GM12874 (cell line): Measurements from ENCODE around the gene TRPV5.

ENCODE experiments used
- TF ChIP-seq, protein P1 (sequence below): IDR thresholded peaks from 2 replicates; pipeline ENCODE4 v1.5.1; 2011; ENCODE audit warnings: low read depth, mild to moderate bottlenecking, control low read depth, low read length, moderate library complexity; ENCODE audit not compliant: insufficient read depth

TRPV5 gene

DNA sequence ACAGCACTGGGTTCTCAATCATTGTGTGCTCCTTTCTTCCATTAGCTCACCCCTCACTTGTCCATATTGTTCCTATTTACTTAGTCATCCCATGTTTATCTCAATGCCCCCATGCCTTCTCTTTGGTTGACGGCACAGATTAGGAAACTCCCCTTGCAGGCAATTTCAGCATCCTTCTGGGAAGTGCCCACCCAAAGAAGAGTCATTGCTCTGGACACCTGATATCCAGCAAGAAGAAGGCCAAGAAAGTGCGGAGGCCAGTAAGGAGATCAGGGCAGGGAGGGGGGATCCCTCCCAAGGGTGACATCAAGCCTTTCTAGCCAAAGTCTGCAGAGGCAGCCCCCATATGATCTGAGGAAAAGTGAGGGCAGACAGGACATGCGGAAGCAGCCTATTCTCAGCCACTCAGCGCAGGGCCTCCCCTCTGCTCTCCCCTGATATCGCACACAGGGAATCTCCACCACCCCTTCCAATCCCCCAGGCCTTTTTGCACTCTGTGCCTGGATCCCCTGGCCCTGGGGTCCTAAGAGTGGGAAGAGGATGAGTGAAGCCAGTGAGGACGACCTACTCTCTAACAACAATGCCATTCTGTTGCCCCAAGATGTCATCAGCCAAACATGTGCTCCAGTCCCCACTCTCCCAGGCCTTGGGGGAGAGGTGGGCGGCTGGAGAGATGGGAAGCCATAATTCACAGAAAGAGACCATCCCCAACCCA, 49.8 kb downstream of the TRPV5 start:
- TF ChIP-seq, protein P1, sequence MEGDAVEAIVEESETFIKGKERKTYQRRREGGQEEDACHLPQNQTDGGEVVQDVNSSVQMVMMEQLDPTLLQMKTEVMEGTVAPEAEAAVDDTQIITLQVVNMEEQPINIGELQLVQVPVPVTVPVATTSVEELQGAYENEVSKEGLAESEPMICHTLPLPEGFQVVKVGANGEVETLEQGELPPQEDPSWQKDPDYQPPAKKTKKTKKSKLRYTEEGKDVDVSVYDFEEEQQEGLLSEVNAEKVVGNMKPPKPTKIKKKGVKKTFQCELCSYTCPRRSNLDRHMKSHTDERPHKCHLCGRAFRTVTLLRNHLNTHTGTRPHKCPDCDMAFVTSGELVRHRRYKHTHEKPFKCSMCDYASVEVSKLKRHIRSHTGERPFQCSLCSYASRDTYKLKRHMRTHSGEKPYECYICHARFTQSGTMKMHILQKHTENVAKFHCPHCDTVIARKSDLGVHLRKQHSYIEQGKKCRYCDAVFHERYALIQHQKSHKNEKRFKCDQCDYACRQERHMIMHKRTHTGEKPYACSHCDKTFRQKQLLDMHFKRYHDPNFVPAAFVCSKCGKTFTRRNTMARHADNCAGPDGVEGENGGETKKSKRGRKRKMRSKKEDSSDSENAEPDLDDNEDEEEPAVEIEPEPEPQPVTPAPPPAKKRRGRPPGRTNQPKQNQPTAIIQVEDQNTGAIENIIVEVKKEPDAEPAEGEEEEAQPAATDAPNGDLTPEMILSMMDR = no peak

DNA sequence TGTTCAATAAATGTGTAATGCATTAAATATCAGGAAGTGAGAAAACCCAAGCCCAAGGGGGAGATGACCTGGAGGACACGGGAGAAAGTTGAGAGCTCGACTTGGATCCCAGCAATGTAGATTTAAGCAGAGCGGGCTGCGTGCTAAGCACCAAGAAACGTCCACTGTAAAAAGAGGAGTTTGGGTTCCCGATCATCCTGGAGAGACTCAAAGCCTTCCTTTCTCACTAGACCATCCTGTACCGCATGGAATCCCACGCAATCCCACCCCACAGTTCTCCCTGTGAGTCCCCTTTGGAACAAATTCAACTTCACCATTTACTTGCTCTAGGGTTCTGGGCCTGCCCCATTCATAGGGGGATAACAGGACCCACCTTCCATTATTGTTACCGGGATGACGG, 50.4 kb downstream of the TRPV5 start:
- TF ChIP-seq, protein P1 = no peak

DNA sequence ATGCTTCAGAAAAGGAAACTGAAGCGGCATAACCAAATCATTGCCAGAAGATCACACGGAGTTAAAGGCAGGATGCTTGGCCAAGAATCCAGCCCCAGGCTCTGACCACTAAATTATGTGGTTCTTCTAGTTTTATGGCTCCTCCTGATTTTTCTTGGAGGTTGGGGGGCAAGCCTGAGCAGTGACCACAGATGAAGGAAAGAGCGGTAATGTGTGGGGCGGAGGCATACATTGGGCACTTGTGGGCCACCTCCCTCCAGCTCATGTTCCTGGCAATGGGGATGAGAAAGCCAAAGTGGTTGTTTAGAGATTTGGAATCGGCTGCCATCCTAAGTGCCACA, 51.2 kb downstream of the TRPV5 start:
- TF ChIP-seq, protein P1 = no peak

DNA sequence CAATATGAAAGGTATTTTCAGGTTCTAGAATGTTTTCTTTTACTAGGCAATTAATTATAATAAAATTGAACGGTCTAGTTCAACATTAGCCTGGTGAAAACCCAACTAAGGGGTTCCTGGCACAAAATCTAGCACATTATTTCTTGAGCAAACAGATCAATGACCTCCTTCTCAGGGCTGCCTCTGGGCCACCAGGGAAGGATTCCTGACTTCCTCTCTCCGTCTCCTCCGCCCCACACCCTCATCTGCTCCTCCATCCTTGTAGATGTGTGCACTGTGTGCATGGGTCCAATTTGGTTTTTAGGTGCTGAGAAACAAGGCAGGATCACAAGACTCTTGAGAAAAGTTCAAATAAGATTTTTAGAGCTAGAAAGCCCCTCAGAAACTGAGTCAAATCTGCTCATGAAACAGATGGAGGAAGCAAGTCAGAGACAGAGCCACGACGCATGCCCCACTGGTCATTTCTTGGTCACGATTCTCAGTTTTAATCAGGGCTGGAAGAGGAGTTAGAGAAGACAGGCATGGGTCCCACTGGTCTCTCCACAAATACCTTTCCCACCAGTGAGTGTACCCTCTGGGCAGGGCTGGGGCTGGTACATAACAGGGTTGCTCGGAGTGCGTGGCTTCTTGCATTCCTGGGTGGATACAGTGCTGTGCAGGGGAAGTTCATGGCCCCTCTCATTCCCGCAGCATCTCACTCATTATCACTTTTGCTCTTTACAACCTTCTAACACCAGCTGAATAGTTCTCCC, 51.8 kb downstream of the TRPV5 start:
- TF ChIP-seq, protein P1 = no peak

DNA sequence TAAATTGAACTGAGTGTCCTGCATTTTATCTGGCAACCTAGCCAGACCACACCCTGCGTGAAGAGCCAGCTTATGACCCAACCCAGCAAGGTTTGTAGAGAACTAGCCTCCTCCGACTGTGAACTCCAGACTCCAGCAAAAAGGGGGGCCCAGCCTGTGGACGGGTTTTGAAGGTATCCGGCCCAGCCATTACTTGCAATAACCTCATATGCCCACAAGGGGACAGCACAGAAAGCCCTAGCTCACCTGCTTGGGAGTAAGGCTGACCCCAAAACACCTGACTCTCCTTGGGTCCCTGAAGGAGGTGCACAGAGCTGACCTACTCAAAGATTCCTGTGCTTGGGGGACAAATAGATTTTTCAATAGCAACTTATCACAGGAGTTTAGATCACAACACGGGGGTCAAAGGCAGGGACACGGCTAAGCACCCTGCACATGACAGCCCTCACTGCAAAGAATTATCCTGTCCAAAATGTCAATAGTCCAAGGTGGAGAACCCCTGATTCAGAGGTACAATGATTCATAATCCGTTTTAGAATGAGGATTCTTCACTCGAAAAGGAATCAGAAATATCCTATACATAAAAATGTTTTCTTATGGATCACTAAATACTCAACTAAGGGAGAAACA, 52.6 kb downstream of the TRPV5 start:
- TF ChIP-seq, protein P1 = peak; percentile 94

DNA sequence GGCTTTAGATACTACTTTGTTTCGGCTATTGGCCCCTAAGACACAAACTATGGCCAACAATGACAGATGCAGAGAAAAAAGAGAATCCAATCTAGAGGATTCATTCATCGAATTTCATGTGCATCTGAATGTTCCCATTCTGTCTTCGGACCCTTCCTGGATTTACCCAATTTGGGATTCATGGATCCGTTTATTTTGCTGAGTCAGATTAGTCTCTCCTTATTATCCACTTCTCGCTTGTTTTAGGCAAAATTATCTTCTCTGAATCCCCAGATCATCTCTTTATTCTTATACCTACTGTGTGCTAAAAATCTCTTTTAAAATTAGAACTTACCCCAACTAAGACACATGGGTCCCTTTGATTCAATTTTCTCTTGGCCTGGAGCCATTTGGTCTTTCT, 54.5 kb downstream of the TRPV5 start:
- TF ChIP-seq, protein P1 = no peak

DNA sequence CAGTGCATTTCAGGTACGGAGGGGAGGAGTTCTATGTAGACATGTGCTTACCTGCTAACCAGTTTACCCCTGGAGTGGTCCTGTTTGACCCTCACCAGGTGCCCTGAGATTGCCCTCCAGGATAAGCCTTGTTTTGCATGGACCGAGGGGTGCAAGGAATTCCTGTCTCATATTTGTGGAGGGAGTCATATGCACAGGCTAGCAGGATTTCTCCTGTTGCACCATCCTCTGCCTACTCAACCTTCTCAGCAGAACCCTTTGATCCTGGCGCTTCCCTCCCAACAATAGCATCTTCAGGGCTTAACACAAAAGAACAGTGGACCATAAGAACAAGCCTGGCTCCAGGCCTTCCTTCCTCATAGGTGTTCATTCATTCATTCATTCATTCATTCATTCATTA, 55.2 kb downstream of the TRPV5 start:
- TF ChIP-seq, protein P1 = no peak
